ENCODE results near the gene DENND1A.
"Not testable (repeated sequence)": the region's sequence is repeated elsewhere in the genome, so short reads cannot be mapped to it uniquely, and the experiment has no call there.

DNA sequence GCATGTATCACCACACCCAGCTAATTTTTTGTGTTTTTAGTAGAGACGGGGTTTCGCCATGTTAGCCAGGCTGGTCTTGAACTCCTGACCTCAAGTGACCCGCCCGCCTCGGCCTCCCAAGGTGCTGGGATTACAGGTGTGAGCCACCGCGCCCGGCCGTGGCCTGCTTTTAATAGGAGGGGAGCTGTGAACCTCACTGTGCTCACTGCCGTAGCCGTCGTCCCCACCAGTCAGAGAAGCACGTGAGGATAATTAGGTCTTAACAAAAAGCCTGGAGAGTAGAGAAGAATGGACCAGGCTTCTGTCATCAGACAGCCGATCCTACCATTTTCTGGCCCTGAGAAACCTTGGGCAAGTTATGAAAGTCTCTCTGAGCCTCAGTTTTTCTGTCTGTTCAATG lies 531.0 kb downstream of the DENND1A start:
- TF ChIP-seq, protein P1, sequence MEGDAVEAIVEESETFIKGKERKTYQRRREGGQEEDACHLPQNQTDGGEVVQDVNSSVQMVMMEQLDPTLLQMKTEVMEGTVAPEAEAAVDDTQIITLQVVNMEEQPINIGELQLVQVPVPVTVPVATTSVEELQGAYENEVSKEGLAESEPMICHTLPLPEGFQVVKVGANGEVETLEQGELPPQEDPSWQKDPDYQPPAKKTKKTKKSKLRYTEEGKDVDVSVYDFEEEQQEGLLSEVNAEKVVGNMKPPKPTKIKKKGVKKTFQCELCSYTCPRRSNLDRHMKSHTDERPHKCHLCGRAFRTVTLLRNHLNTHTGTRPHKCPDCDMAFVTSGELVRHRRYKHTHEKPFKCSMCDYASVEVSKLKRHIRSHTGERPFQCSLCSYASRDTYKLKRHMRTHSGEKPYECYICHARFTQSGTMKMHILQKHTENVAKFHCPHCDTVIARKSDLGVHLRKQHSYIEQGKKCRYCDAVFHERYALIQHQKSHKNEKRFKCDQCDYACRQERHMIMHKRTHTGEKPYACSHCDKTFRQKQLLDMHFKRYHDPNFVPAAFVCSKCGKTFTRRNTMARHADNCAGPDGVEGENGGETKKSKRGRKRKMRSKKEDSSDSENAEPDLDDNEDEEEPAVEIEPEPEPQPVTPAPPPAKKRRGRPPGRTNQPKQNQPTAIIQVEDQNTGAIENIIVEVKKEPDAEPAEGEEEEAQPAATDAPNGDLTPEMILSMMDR (IDR thresholded peaks at IDR 0.05) = not testable (repeated sequence)
- TF ChIP-seq POLR2A (IDR thresholded peaks at IDR 0.05) = not testable (repeated sequence)

Data from adrenal gland (tissue), 5 donors.